ENCODE results near the gene LIPA. TPM values are rescaled to one million over a fixed set of nuclear protein-coding genes. Genes with fewer than 3 reads are reported as not detected.
A peak's percentile ranks its signal among the peaks of the same experiment; 100 is the strongest.

The LIPA gene
- total and polyA plus RNA-seq, 10 donors = 28.6 to 828 (median 337) TPM

- no peak for TF ChIP-seq POLR2AphosphoS5 (IDR thresholded peaks at IDR 0.05)
- no peak for TF ChIP-seq POLR2A (IDR thresholded peaks at IDR 0.05)
- TF ChIP-seq, protein P1, sequence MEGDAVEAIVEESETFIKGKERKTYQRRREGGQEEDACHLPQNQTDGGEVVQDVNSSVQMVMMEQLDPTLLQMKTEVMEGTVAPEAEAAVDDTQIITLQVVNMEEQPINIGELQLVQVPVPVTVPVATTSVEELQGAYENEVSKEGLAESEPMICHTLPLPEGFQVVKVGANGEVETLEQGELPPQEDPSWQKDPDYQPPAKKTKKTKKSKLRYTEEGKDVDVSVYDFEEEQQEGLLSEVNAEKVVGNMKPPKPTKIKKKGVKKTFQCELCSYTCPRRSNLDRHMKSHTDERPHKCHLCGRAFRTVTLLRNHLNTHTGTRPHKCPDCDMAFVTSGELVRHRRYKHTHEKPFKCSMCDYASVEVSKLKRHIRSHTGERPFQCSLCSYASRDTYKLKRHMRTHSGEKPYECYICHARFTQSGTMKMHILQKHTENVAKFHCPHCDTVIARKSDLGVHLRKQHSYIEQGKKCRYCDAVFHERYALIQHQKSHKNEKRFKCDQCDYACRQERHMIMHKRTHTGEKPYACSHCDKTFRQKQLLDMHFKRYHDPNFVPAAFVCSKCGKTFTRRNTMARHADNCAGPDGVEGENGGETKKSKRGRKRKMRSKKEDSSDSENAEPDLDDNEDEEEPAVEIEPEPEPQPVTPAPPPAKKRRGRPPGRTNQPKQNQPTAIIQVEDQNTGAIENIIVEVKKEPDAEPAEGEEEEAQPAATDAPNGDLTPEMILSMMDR (IDR thresholded peaks at IDR 0.05 in 8 of 11, conservative IDR thresholded peaks at IDR 0.05 in 3 of 11) = no peak
- peaks cover 5 to 19% (median 16%) of the 10 kb centered on the region in 6 donors for H3K4me1 ChIP-seq
- no peak for DNase-seq
- WGBS, 5 donors = 14 to 32% (median 22%) methylated on average over 3 of the region's 3 CpGs
- peak overlapping the region in 2 of 8 donors; percentile 24 to 52 for H3K4me3 ChIP-seq
- intact Hi-C loops (cut with DNase I; ENCODE audit: low total_unique reads) = no loop called here
- H3K27ac ChIP-seq = peak overlapping the region in 7 of 8 donors; percentile 2 to 73 (median 56)
- no peaks in the 10 kb centered on the region for H3K27me3 ChIP-seq (replicated peaks in 1 of 7)
- no peaks in the 10 kb centered on the region for H3K36me3 ChIP-seq
- H3K9me3 ChIP-seq = no peaks in the 10 kb centered on the region
Measured at GRCh38 chr10:89164080-89164479, 87.5 kb downstream of the LIPA start.

Other genes with a start within 250 kb of the LIPA start
- 1 to 10 TPM in 5 of 7 donors, under 1 TPM in 2; 0.72 to 8.8 (median 1.8) TPM for gene CH25H, start 44.5 kb downstream of the LIPA start, total RNA-seq
- gene CH25H, start 44.5 kb downstream of the LIPA start, polyA plus RNA-seq = 1 to 10 TPM; 1.4 to 3.6 (median 2.3) TPM
- gene IFIT2, start 50.3 kb upstream of the LIPA start, total RNA-seq = 10 to 100 TPM; 12.8 to 22.2 (median 18.2) TPM
- 10 to 100 TPM in 1 of 3 donors, 1 to 10 TPM in 2; 6.1 to 11.4 (median 7.0) TPM for gene IFIT2, start 50.3 kb upstream of the LIPA start, polyA plus RNA-seq
- gene IFIT3, start 76.2 kb upstream of the LIPA start, total RNA-seq = 10 to 100 TPM; 19.1 to 44.5 (median 24.7) TPM
- gene IFIT3, start 76.2 kb upstream of the LIPA start, polyA plus RNA-seq = 10 to 100 TPM in 2 of 3 donors, 1 to 10 TPM in 1; 7.7 to 29.9 (median 10.4) TPM
- 10 to 100 TPM in 1 of 7 donors, 1 to 10 TPM in 3, under 1 TPM in 1, not detected in 2; 0.49 to 36.9 (median 2.9) TPM for gene IFIT1B, start 126.3 kb upstream of the LIPA start, total RNA-seq
- gene IFIT1B, start 126.3 kb upstream of the LIPA start, polyA plus RNA-seq = under 1 TPM in 1 of 3 donors, not detected in 2; 0.04 TPM
- 10 to 100 TPM; 13.5 to 35.7 (median 24.2) TPM for gene IFIT1, start 140.8 kb upstream of the LIPA start, total RNA-seq
- 10 to 100 TPM in 2 of 3 donors, 1 to 10 TPM in 1; 8.8 to 26.5 (median 10.8) TPM for gene IFIT1, start 140.8 kb upstream of the LIPA start, polyA plus RNA-seq
- gene IFIT5, start 162.8 kb upstream of the LIPA start, total RNA-seq = 10 to 100 TPM; 17.3 to 23.7 (median 20.4) TPM
- 10 to 100 TPM in 2 of 3 donors, 1 to 10 TPM in 1; 9.3 to 13.6 (median 11.4) TPM for gene IFIT5, start 162.8 kb upstream of the LIPA start, polyA plus RNA-seq